Measurements from ENCODE around the gene GRHL3. TPM values are rescaled to one million over a fixed set of nuclear protein-coding genes. Genes with fewer than 3 reads are reported as not detected.

GRHL3 gene
- not detected in 2 replicates for total RNA-seq

DNA sequence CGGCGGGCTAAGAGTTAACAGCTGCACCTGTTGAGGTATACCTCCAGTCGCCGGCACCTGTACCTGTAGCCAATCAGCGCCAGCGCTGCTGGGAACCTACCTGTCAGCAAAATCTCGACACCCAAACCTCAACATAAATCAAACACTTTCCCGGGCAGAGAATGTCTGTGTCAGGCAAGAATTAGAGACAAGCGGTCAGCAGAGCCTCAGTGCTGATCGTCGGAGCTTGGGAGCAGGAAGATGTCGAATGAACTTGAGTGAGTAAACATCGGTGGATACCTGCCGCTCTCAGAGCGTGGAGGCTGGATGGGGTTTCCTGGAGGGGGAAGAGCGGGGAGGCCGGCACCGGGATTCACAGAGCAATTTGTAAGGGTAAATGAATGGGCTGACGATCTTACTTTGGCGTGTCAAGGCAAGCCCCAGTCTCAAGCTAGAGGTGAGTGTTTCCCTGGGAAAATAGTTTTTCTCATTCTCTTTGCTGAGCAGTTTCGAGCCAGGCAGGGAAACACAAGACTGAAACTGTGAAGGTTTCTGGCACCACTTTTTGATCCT, at the start of gene GRHL3:
Gene GRHL3 (plus strand): TSS at position 46 of the 552 bp plus-strand sequence. CDS start 195 bp downstream, at position 241.

Other genes with a start within 250 kb of the GRHL3 start
- gene MYOM3, start 207.2 kb upstream of the GRHL3 start, total RNA-seq = not detected in 2 replicates
- gene IL22RA1, start 176.2 kb upstream of the GRHL3 start, total RNA-seq = not detected in 2 replicates
- gene IFNLR1, start 132.1 kb upstream of the GRHL3 start, total RNA-seq = not detected in 2 replicates
- 1.2 and 1.9 TPM in 2 replicates for gene STPG1, start 94.4 kb downstream of the GRHL3 start, total RNA-seq
- 18.0 and 19.1 TPM in 2 replicates for gene NIPAL3, start 96.4 kb downstream of the GRHL3 start, total RNA-seq
- 3.1 and 3.9 TPM in 2 replicates for gene RCAN3, start 183.5 kb downstream of the GRHL3 start, total RNA-seq
- not detected in 2 replicates for gene NCMAP, start 236.7 kb downstream of the GRHL3 start, total RNA-seq

All from dermis lymphatic vessel endothelial cell (primary cell).